ENCODE data around the gene BASP1.
"Not testable (repeated sequence)": the region's sequence is repeated elsewhere in the genome, so short reads cannot be mapped to it uniquely, and the experiment has no call there.

- not testable (repeated sequence) for TF ChIP-seq CTCF (IDR thresholded peaks at IDR 0.05); EZH2 (IDR thresholded peaks at IDR 0.05; ENCODE audit: borderline replicate concordance, insufficient read depth, low read depth, low read length, poor library complexity, severe bottlenecking)
These were observed 32.4 kb downstream of the BASP1 start for GRCh38 chr5:17249841-17250240.

All from B cell (primary cell).